ENCODE results near the gene KCNMB3.
A peak's percentile ranks its signal among the peaks of the same experiment; 100 is the strongest.
"Not testable (repeated sequence)": the region's sequence is repeated elsewhere in the genome, so short reads cannot be mapped to it uniquely, and the experiment has no call there.

Gene KCNMB3

DNA sequence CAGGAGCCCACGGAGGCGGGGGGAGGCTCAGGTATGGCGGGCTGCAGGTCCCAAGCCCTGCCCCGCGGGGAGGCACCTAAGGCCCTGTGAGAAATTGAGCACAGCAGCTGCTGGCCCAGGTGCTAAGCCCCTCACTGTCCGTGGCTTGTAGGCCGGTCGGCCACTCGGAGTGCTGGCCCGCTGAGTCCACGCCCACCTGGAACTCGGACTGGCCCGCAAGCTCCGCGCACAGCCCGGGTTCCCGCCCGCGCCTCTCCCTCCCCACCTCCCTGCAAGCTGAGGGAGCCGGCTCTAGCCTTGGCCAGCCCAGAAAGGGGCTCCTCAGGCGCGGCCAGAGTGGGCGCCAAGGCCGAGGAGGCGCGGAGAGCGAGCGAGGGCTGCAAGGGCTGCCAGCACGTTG, 12.2 kb upstream of the KCNMB3 start:
- DNase-seq = no peak

DNA sequence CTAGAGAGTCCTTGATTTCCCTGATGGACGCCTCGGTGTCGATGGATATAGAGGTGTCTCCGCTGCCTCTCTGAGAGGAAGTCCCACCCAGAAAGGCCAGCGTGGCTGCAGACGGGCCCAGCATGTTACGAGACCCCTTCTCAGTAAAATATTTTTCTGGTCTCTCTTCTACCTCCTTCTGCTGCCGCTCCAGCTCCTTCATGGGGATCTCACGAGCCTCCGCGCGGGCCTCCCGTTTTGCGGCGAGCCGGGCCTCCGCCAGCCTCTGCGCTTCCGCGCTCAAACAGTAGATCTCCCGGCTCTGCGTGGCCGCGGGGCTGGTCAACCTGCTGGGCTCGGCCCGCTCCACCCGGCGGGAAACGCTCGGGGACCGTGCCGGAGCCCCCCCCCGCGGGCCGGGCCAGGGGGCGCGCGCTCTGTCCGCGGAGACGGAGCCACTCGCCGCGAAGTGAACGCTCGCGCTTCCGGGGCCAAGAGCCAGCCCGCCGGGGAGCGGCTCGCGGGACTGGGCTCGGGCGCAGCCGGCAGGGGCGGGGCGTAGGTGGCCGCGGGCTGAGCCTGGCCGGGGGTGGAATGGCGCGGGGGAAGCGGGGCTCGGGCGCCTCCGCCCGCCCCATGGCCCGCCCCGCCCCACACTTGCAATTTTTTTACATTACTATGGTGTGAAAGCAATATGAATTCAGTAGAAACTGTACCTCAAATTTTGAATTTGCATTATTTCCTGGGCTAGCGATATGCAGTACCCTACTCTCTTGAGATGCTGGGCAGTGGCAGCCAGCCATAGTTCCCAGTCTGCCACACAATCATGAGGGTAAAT, 10.2 kb upstream of the KCNMB3 start:
- DNase-seq = peak; percentile 61

GRCh38 chr3:179259959-179260756, 9.2 kb upstream of the KCNMB3 start:
- DNase-seq = not testable (repeated sequence)

DNA sequence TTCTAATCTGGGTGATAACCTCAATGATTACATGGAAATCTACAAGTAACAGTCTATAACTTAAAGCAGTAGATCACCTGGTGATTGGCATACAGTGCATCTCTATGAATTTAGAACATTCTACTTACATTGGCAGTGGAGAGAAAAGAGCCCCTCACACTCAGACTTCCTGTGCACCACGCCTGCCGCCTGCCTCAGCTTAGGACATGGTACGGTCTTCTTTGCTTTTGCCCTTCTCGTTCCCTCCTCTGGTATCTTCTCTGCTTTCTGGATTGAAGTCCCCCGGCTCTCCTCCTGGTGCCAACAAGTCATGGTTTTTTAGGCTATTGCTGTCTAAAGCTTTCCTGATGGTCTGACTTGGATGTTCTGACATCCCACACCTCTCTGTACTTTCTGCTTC, 7.9 kb upstream of the KCNMB3 start:
- no peak for DNase-seq

DNA sequence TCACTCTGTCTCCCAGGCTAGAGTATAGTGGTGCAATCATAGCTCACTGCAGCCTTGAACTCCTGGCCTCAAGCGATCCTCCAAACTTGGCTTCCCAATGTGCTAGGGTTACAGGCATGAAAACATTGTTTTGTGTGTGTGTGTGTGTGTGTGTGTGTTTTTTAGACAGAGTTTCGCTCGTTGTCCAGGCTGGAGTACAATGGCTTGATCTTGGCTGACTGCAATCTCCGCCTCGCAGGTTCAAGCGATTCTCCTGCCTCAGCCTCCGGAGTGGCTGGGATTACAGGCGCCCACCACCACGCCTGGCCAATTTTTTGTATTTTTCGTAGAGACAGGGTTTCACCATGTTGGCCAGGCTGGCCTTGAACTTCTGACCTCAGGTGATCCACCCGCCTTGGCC, 6.8 kb upstream of the KCNMB3 start:
- not testable (repeated sequence) for DNase-seq

DNA sequence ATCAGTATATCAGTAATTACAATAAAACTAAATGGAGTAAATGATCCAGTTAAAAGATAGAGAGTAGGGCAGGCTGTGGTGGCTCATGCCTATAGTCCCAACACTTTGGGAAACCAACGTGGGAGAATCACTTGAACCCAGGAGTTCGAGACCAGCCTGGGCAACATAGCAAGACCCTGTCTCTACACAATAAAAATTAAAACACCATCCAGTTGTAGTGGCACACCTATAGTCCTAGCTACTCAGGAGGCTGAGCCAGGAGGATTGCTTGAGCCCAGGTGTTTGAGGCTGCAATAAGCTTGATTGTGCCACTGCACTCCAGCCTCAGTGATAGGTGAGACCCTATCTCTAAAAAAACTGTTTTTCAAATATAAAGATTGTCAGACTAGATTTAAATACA, 5.9 kb upstream of the KCNMB3 start:
- no peak for DNase-seq

- no peak for DNase-seq
Measured at GRCh38 chr3:179247289-179248015, 3.5 kb downstream of the KCNMB3 start.

DNA sequence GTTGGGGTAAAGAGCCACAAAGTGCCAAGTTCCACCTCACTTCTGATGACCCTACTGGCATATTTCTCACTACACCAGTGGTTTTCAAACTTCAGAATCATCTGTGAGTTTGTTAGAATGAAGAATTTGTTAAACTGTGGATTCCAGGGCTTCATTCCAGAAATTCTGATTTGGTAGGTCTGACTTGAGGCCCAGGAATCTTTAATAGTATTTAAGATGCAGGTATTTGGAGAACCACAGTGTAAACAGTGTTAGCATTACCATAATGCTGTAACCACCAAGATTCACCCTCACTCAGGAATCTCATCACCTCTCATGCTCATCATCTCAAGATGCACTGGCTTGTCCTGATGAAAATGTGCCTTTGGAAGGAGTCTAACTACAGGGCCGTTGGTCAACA, 6.0 kb downstream of the KCNMB3 start:
- no peak for DNase-seq

GRCh38 chr3:179242859-179243258, 8.1 kb downstream of the KCNMB3 start:
- not testable (repeated sequence) for DNase-seq

DNA sequence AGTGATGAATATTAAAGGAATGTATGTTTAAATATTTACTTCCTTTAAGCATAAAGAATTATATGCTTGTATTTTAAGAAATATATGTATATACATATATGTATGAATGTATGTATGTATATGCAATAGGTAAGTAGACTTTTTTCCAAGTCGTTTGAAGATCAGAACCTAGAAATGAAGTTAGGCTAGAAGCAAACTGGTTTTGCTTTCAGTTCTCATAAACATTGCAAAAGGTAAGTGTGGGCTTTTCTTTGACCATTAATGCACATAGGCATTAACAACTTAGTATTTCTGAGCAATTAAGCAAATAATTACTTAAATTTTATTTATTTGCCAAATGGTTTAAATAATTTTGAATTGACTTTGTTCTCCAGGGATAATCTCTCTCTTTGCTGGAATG, 10.6 kb downstream of the KCNMB3 start:
- not testable (repeated sequence) for DNase-seq

- DNase-seq = no peak
Measured at GRCh38 chr3:179236669-179237301, 14.1 kb downstream of the KCNMB3 start.

DNA sequence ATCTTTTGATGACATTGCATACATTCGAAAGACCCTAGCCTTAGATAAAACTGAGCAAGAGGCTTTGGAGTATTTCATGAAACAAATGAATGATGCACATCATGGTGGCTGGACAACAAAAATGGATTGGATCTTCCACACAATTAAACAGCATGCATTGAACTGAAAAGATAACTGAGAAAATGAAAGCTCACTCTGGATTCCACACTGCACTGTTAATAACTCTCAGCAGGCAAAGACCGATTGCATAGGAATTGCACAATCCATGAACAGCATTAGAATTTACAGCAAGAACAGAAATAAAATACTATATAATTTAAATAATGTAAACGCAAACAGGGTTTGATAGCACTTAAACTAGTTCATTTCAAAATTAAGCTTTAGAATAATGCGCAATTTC, 16.7 kb downstream of the KCNMB3 start:
- no peak for DNase-seq

DNA sequence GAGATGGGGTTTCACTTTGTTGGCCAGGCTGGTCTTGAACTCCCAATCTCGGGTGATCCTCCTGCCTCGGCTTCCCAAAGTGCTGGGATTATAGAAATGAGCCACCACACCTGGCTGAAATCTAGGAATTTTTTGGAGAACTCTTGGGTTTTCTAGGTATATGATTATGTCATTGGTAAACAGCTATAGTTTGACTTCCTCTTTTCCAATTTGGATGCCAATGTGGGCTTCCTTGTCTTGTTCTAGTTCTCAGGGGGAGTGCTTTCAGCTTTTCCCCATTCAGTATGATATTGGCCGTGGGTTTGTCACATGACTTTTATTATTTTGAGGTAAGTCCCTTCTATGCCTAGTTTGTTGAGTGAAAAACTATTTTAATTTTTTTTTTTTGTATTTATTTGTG, 17.9 kb downstream of the KCNMB3 start:
- no peak for DNase-seq

GRCh38 chr3:179229177-179229576, 21.7 kb downstream of the KCNMB3 start:
- DNase-seq = no peak

DNA sequence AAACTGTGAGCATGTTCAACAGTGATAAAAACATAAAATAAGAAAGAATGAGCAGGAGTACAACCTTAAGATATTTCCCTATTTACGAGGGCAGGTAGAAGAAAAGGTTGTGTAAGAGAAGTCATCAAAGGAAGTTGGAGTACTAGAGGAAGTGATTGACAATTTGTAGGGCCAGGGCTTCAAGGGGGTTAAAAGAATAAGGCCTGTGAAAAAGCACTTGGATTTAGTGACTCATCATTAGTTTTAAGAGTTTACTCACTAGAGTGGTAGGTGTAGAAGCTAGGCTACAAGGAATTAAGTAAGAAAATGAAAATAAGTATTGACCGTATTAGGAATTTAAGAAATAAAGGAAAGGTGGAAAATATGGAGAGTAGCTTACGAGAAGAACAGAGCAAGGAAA, 23.6 kb downstream of the KCNMB3 start:
- DNase-seq = no peak

- no peak for DNase-seq
Measured at GRCh38 chr3:179224584-179224983, 26.3 kb downstream of the KCNMB3 start.

GRCh38 chr3:179223548-179223947, 27.4 kb downstream of the KCNMB3 start:
- DNase-seq = no peak

GRCh38 chr3:179218213-179218612, 32.7 kb downstream of the KCNMB3 start:
- DNase-seq = not testable (repeated sequence)

- not testable (repeated sequence) for DNase-seq
Measured at GRCh38 chr3:179215550-179215949, 35.4 kb downstream of the KCNMB3 start.

DNA sequence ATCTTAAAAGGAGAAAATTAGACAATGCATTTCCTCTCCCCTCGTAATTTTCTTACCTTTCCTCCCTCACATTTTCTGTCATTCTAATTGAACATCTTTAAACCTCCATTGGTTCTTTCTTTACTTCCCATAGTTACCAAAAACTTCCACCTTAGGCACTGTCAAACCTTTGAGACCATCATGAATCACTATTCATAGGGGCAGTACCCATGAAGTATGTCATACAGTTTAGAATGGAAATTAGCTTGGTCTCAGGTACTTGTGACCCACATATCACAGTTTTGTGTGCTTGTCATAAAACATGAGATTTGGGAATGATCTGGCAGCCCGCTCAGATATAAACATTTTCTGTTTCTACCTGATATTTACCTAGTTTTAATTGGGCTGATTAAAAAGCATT, 50.1 kb downstream of the KCNMB3 start:
- no peak for DNase-seq

GRCh38 chr3:179196700-179197099, 54.2 kb downstream of the KCNMB3 start:
- DNase-seq = no peak

DNA sequence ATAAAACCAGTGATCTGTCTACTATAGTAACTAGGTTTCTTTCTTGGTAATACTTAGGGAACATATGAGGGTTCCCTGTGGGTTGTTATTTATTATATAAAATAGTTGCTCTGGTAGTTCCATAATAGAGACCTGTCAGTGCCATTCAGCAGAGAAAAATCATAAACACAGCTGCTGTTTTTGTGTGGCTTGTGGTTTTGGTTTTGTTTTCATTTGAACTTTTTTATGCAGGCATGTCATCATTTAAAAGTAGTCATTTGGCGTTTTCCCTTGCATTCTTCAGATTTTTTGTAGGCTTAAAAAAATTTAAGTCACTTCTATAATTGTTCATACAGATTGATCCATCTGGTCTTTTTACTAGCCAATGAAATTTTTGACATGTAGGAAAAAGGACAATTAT, 54.8 kb downstream of the KCNMB3 start:
- no peak for DNase-seq

GRCh38 chr3:179194931-179195330, 56.0 kb downstream of the KCNMB3 start:
- DNase-seq = no peak

Measured in T-helper 9 cell (primary cell).